ENCODE data around the gene PTPRC. TPM values are rescaled to one million over a fixed set of nuclear protein-coding genes. Genes with fewer than 3 reads are reported as not detected.

PTPRC gene
- total and polyA plus RNA-seq, 9 donors, result 1.9 to 17.5 (median 6.9) TPM

DNA sequence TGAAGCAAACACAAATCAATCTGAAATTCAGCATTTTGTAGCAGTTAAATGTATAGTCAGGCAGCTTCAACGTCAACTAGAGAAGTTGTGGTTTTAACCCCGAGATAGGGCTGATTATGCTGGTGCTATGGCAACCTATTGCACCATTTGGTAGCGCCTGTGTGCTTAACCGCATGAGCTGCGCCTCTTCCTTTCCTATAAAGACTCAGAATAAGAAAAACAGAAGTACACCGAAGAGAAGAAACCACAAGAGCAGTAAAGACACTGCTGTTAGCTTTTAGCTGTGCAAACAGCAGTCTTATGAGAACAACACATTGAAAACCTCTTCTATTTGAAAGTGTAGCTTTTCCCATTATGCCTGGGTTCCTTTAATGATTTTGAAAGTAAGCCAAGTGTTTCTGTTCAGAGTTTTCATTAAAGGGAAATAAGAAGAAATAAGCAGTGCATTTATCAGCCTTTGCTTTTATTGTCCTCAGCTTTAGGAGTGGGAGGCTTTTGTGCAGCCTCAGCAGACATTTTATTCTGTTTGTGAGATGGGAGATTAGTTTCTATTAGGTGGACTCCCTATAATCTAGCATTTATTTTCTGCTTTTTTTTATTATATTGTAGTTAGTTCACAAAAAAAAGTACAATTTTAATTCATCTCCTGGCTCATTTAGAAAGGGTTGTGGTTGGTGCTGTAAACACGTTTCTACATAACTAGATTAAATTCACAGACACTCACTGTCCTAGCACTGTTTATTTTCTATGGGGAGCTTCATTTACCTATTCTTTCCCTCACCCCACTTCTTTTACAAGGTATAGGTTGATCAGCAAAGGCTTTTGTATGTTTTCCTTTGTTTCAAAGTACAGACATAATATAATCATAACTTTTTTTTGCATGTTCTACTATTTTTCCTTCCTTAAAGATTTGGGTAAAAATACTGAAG lies 43.3 kb downstream of the PTPRC start:
- 7 to 19% (median 15%) methylated on average over 7 of the region's 7 CpGs for WGBS, 3 donors
- no peak overlapping the region for H3K27ac ChIP-seq
- no peaks in the 10 kb centered on the region for H3K9me3 ChIP-seq
- H3K36me3 ChIP-seq, result no peaks in the 10 kb centered on the region
- H3K4me1 ChIP-seq (ENCODE audit: insufficient read depth), result no peaks in the 10 kb centered on the region
- TF ChIP-seq EP300 (IDR thresholded peaks at IDR 0.05) (no peak), POLR2A (IDR thresholded peaks at IDR 0.05) (no peak)
- TF ChIP-seq, protein P1, sequence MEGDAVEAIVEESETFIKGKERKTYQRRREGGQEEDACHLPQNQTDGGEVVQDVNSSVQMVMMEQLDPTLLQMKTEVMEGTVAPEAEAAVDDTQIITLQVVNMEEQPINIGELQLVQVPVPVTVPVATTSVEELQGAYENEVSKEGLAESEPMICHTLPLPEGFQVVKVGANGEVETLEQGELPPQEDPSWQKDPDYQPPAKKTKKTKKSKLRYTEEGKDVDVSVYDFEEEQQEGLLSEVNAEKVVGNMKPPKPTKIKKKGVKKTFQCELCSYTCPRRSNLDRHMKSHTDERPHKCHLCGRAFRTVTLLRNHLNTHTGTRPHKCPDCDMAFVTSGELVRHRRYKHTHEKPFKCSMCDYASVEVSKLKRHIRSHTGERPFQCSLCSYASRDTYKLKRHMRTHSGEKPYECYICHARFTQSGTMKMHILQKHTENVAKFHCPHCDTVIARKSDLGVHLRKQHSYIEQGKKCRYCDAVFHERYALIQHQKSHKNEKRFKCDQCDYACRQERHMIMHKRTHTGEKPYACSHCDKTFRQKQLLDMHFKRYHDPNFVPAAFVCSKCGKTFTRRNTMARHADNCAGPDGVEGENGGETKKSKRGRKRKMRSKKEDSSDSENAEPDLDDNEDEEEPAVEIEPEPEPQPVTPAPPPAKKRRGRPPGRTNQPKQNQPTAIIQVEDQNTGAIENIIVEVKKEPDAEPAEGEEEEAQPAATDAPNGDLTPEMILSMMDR (IDR thresholded peaks at IDR 0.05), result no peak
- intact Hi-C loops (cut with DNase I), result no loop called here
- peak in 1 of 5 donors; percentile 20 for DNase-seq
- no peaks in the 10 kb centered on the region for H3K27me3 ChIP-seq
- H3K4me3 ChIP-seq, result no peak overlapping the region

DNA sequence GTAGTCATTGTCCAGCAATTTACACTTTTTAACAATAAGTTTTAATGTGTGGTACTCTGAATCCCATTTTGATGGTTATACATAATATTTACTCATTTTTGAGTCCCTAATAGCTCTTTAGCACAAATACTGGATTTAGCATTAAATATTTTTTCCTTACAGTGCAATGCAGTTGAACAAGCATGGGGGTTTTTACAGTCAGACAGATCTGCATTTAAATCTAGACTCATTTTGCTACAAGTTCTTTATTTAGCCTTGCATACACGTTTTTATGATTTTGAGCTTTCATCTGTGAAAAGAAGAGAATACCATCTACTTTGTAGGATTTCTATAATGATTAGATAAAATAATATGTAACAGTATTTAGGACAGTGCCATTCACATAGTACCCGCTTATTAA lies 44.0 kb downstream of the PTPRC start:
- no peaks in the 10 kb centered on the region for H3K9me3 ChIP-seq
- intact Hi-C loops (cut with DNase I), result no loop called here
- no peaks in the 10 kb centered on the region for H3K27me3 ChIP-seq
- H3K4me1 ChIP-seq (ENCODE audit: insufficient read depth), result no peaks in the 10 kb centered on the region
- no peak overlapping the region for H3K4me3 ChIP-seq
- WGBS, 3 donors, result 74 to 81% (median 80%) methylated on average over 2 of the region's 2 CpGs
- no peak for DNase-seq
- no peaks in the 10 kb centered on the region for H3K36me3 ChIP-seq
- no peak overlapping the region for H3K27ac ChIP-seq
- TF ChIP-seq POLR2A (IDR thresholded peaks at IDR 0.05) (no peak), EP300 (IDR thresholded peaks at IDR 0.05) (no peak)
- TF ChIP-seq, protein P1 (IDR thresholded peaks at IDR 0.05), result no peak

GRCh38 chr1:198683449-198683848 lies 44.6 kb downstream of the PTPRC start:
- DNase-seq, result no peak
- no peaks in the 10 kb centered on the region for H3K9me3 ChIP-seq
- H3K27me3 ChIP-seq, result no peaks in the 10 kb centered on the region
- intact Hi-C loops (cut with DNase I), result no loop called here
- H3K36me3 ChIP-seq, result no peaks in the 10 kb centered on the region
- no peak for TF ChIP-seq POLR2A (IDR thresholded peaks at IDR 0.05)
- no peak for TF ChIP-seq EP300 (IDR thresholded peaks at IDR 0.05)
- TF ChIP-seq, protein P1 (IDR thresholded peaks at IDR 0.05), result no peak
- no peaks in the 10 kb centered on the region for H3K4me1 ChIP-seq (ENCODE audit: insufficient read depth)
- 87 to 95% (median 90%) methylated on average over 2 of the region's 2 CpGs for WGBS, 3 donors
- no peak overlapping the region for H3K4me3 ChIP-seq
- H3K27ac ChIP-seq, result no peak overlapping the region

DNA sequence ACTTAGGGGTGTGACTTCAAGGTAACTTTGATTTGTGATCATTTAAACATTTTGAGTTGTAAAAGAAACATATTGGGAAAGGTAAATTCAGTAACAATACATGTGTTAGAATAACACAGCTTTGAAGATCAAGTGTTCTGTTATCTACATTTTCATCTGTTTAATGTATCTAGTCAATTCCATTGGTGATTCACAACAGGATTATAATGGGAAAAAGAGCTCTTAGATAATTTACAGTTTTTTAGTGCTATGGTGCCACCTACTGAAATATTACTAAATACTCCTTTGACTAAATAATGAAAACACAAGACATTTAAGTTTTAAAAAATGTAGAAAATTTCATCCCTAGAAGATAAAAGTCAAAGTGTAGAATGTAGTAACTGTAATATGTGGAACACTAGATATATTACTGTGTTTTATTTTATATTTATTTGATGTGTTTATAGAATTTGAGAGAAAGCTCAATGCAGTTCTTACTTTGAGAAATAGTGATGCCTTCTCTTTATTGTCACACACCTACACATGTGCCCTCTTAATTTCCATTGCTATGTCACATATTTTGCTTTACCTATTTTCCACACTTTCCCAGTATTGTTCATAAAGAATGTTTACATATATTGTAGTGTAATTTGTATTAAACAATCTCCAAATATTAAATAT lies 47.4 kb downstream of the PTPRC start:
- no peak overlapping the region for H3K4me3 ChIP-seq
- no peak overlapping the region for H3K27ac ChIP-seq
- H3K27me3 ChIP-seq, result no peaks in the 10 kb centered on the region
- DNase-seq, result no peak
- H3K9me3 ChIP-seq, result no peaks in the 10 kb centered on the region
- no peaks in the 10 kb centered on the region for H3K36me3 ChIP-seq
- intact Hi-C loops (cut with DNase I), result no loop called here
- H3K4me1 ChIP-seq (ENCODE audit: insufficient read depth), result no peaks in the 10 kb centered on the region
- TF ChIP-seq, protein P1 (IDR thresholded peaks at IDR 0.05), result no peak

Data from ovary (tissue), 9 donors.